Tibial nerve (tissue), 4 donors: ENCODE data around the gene PRKCH.

Source experiments
- CTCF ChIP-seq, 5 experiments: fragments of 200-600 bp in 3 of 5; fragments of 450-650 bp in 2 of 5; sonication (generic) in 3 of 5; IDR thresholded peaks; one replicate each; pipeline ENCODE4 v1.5.1; 2016 to 2019; ENCODE audit warnings: antibody characterized with exemption in 5 of 5, mild to moderate bottlenecking in 3 of 5, moderate library complexity in 2 of 5
- EP300 ChIP-seq, 2 donors: sonication (generic); formaldehyde crosslinking; IDR thresholded peaks; one replicate each; pipeline ENCODE4 v1.6.1; 2017; ENCODE audit warnings: antibody characterized with exemption in 2 of 2, mild to moderate bottlenecking in 1 of 2

- TF ChIP-seq CTCF (IDR thresholded peaks at IDR 0.05): no peak
- no peak for TF ChIP-seq EP300 (IDR thresholded peaks at IDR 0.05)
Measured at GRCh38 chr14:61437381-61437780, 116.0 kb downstream of the PRKCH start.
